Sigmoid colon (tissue), 3 donors: Measurements from ENCODE around the gene TOMM20.

Experiments used
- POLR2A ChIP-seq, 2 donors: fragments of 450-650 bp; IDR thresholded peaks; one replicate each; pipeline ENCODE4 v1.6.1; 2016; ENCODE audit warnings: antibody characterized with exemption in 2 of 2, mild to moderate bottlenecking in 2 of 2, moderate library complexity in 2 of 2
- TF ChIP-seq, protein P1 (sequence below), 4 experiments: fragments of 450-650 bp in 3 of 4; fragments of 200-600 bp in 1 of 4; IDR thresholded peaks; one replicate each; pipeline ENCODE4 v1.5.1; 2016 to 2019; ENCODE audit warnings: antibody characterized with exemption in 4 of 4, mild to moderate bottlenecking in 3 of 4, moderate library complexity in 2 of 4

DNA sequence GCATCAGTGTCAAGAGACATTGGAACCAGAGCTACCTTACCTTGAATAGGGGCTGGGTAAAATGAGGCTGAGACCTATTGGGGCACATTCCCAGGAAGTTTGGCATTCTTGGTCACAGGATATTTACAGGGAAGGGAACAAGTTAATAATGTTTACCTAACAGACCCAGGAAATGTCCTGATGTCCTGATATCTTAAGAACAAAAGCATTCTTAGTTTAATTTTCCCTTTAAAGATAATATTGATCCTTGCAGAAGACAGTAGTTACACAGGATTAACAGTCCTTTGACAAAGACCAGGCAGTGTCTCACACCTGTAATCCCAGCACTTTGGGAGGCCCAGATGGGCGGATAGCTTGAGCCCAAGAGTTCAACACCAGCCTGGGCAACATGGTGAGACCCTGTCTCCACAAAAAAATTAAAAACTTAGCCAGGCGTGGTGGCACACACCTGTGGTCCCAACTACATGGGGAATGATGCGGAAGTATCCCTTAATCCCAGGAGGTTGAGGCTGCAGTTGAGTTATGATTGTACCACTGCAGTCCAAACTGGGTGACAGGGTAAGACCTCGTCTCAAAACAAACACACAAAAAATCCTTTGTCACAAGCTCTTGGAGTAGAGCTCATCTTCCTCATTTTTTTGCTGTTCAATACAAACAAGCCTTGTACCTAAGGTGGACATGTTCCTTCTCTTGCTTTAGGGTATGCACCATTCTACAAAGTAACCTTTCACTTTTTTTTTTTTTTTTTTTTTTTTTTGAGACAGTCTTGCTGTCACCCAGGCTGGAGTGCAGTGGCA is 1.3 kb upstream of the TOMM20 start:
- TF ChIP-seq POLR2A (IDR thresholded peaks at IDR 0.05): no peak
- TF ChIP-seq, protein P1, sequence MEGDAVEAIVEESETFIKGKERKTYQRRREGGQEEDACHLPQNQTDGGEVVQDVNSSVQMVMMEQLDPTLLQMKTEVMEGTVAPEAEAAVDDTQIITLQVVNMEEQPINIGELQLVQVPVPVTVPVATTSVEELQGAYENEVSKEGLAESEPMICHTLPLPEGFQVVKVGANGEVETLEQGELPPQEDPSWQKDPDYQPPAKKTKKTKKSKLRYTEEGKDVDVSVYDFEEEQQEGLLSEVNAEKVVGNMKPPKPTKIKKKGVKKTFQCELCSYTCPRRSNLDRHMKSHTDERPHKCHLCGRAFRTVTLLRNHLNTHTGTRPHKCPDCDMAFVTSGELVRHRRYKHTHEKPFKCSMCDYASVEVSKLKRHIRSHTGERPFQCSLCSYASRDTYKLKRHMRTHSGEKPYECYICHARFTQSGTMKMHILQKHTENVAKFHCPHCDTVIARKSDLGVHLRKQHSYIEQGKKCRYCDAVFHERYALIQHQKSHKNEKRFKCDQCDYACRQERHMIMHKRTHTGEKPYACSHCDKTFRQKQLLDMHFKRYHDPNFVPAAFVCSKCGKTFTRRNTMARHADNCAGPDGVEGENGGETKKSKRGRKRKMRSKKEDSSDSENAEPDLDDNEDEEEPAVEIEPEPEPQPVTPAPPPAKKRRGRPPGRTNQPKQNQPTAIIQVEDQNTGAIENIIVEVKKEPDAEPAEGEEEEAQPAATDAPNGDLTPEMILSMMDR (IDR thresholded peaks at IDR 0.05): no peak
